NCI-H2029 (cell line): Measurements from ENCODE around the gene MX2.
"Not testable (repeated sequence)": the region's sequence is repeated elsewhere in the genome, so short reads cannot be mapped to it uniquely, and the experiment has no call there.

ENCODE experiments used
- DNase-seq: peaks from one replicate; lab custom pipeline; 2025; lab: John Stamatoyannopoulos, UW

Gene MX2

DNA sequence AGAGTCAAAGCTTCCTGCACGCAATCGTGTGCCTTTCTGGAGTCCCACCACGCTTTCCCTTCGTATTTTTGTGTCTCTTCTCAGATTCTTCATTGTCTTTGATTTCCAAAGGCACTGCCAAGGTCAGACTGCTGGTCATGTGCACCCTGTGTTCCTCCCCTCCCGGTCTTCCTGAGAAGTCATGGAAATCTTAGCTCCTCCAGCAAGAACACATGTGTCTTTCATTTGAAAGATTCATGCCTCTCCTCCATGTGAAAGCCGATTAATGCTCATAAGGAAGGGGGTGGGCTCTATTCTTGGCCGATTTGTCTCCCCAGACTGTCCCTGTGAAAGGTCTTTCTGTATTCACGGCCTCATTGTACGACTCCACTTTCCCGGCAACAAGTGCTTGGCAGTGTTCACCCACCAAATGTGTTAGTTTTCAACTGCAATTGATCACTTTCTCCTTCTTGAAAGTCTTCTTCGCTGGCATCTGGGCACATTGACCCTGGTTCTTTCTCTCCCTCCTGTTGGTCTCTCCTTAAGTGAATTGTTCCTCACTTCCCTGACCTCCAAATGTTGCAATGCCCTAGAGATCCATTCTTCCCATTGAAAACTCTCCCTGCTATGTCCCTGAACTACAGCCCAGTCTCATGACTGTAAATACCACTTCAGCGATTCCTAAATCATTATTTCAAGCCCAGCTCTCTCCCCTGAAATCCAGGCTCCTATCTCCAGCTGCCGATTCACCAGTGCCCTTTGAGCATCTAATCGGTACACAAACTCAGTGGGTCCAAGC is 25.4 kb downstream of the MX2 start:
- no peak for DNase-seq

DNA sequence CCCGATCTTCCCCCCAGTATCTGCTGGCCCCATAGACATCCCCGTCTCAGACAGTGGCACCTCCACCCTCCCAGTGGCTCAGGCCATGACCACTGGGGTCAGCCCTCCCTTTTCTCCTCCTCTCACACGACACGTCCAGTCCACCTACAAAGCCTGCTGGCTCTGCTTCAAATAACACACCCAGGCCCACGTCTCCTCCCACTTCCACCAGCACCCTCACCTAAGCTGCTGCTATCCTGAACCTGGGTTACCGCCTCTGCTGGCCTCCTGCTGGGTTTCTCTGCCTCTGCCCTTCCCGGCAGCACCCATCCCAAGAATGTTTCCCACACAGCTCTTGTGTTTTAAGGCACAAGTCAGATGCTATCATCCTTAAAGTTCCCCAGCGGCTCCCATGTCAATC is 26.0 kb downstream of the MX2 start:
- no peak for DNase-seq

DNA sequence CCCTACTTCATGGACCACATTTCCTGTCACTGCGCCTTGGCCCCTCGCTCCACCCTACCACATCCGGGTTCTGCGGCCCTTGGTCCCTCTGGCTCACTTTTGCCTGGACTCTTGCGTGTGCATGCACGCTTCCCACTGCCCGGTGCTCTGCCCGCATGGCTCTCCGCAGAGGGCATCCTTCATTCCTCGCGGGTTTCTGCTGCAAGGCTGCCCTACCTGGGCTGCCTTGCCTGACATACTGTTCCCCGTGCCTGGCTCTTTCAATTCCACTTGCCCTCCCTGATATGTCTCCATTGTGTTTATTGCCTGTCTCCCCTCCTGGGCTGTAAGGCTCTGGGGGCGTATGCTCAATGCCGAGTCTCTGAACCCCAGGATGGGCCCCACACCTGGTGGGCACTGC is 26.4 kb downstream of the MX2 start:
- no peak for DNase-seq

DNA sequence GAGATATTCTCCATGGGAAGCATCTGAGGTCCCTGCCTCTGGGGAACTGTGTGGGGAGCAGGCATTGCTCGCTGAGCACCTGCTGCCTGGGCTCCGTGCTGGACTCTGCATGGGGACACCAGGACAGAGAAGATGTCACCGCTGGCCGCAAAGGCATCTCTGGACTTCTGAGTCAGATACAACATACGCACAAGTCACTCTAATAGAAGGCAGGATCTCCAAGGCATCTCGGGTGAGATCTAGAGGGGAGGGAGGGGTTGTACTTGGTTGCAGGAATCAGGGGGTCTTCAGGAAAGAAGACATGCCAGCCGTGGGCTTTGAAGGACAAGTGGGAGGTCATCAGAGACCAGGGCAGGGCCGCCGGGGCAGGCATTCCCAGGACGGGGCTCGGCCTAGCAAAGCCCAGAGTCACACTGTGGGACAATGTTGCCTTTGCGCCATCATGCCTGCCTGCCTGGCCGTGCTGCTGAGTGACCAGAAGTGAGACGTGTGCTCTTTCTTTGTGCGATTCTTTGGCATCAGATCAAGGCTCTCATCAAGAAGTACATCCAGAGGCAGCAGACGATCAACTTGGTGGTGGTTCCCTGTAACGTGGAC is 28.3 kb downstream of the MX2 start:
- DNase-seq = no peak

DNA sequence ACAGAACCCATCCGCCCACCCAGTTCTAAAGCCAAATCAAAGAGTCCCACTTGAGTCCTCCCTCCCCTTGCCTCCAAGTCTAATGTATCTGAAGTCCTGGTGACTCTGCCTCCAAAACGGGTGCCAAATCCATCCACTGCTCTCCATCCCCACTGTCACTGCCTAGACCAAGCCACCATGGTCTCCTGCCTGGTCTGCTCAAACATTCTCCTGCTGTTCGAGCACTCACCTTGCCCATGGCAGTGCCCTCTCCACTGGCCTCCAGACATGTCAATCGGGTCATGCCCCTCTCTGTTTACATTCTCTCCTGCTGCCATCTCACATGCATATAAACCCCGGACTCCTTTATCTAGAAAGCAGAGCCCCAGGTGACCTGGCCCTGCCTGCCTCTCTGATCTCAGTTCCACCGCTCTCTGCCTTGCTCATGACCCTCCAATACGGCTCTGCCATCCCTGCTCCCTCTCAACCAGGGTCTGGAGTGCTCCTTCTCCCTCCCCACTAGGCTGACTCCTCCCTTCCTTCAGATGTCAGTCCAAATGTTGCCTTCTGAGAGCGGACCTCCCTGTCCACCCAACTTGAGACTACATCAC is 32.1 kb downstream of the MX2 start:
- DNase-seq = no peak

DNA sequence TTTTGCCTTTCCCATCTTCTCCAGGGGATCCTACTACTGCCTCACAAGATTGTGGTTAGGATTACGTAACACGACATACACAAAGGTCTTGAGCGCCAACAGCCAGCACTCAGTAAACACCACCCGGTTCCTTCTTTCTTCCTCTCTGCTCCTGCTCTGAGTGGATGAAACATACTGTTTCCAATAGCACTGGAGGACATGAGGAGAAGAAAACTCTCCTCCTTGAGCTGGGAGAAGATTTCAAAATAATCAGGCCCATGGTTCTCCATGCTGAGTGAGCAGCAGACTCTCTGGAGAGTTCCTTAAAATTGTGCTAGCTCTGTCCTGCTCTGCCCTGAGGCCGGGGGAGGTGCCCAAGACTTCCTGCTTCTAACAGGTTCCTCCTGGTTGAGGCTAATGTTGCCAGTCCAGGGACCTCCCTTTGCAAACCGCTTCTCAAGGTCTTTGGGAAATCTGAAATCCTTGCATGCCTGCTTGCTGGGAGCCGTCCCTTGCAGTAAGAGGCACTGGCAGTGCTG is 34.8 kb downstream of the MX2 start:
- DNase-seq = no peak

DNA sequence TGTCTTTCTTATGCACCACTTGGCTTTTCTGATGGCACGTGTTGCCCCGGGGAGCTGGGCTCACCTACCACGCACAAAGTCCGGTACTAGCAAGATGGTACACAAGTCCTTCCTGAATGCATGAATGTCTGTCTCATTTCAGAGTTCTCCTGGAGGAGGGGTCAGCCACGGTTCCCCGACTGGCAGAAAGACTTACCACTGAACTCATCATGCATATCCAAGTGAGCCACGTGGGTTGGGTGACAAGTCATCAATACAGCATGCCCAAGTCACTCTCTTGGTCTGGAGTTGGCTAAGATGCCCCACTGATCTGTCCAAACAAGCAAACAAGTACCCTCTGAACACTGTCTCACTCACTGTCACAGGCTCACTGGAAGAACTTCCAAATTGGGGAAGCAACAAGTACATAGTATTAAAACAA is 35.7 kb downstream of the MX2 start:
- DNase-seq = no peak

DNA sequence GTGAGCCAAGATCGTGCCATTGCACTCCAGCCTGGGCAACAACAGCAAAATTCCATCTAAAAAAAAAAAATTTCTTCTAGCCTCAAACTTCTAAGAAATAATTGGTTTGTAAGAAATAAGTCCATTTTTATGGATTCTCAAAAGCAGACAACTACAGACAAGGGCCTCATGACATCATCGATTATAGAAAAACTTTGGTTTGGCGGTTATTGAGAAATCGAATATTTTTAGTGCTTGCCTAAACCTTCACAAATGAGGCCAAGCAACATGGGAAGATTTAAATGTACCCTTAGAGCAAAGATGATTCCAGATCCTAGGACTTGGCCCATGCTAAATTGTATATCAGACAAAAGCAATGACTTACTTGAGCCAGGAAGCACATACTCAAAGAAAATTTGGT is 36.4 kb downstream of the MX2 start:
- no peak for DNase-seq

DNA sequence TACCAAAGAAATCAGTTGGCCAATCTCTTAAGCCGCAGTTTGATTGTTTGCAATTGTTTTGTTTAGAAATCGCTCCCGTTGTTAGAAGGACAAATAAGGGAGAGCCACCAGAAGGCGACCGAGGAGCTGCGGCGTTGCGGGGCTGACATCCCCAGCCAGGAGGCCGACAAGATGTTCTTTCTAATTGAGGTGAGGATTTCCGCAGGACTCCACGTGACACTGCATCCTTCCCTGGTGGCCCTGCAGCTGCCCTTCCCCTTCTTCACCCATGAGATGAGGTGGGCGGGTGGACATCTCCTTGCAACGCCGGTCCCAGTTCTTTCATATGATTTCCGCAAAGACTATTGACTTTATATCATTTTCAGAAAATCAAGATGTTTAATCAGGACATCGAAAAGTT is 37.0 kb downstream of the MX2 start:
- DNase-seq = no peak

DNA sequence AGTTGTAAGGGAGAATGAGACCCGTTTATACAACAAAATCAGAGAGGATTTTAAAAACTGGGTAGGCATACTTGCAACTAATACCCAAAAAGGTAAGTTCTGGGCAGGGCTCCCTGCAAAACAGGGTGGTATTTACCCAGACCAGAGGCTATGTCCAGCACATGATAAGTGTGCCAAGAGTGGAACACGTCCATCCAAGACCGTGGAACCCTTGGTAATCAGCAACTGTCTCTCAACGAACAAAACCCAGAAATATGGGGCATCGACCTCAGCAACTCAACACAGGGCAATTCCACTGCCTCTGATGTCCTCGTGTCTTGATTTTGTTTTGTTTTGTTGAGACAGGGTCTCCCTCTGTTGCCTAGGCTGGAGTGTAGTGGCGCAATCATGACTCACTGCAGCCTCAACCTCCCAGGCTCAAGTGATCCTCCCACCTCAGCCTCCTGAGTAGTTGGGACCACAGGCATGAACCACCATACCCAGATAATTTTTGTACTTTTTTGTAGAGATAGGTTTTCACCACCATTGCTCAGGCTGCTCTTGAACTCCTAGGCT is 37.5 kb downstream of the MX2 start:
- no peak for DNase-seq

DNA sequence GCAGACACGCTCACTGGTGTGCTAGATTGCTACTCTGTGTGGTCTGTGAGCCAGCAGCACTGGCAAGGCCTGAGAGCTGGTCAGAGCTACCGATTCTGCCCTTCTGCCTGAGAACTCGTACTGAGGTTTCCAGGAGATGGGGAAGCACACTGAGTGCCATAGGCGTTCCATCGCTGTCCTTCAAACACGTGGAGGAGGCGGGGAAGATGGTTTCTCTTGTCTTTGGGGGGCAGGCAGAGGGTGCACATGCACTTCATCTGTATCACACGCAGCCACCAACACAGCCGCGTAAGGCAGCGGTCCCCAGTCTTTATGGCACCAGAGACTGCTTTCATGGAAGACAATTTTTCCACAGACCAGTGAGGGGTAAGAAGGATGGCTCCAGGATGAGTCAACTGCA is 40.4 kb downstream of the MX2 start:
- no peak for DNase-seq

DNA sequence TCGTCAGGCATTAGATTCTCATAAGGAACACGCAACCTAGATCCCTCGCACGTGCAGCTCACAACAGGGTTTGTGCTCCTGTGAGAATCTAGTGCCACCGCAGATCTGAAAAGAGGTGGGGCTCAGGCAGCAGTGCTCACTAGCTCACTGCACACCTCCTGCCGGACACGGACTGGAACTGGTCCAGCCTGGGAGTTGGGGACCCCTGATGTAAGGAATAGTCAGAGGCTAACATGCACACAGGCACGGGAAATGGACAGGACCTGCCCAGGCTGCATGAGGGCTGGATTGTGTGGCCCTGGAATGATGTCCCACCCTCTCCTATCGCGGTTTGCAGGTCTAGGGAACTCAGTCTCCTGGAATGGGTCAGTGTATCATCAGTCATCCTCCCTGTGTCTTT is 41.0 kb downstream of the MX2 start:
- DNase-seq = no peak

DNA sequence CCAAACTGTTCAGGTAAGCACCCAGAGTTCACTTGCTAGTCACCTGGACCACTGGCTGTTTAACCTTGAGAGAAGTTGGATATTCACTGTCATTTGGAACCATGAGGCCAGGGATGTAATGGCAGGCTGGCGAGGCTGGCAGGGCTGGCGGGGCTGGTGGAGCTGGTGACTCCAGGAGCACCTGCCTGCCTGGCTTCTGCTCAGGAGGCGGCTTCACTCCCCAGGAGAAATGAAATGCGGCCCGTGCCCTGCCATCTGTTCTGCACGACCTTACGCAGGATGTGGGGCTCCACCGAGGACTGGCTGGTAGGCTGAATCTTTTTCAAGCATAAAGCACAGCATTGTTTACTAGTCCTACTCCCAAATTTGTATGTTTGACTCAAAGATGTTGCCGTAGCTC is 41.5 kb downstream of the MX2 start:
- no peak for DNase-seq

DNA sequence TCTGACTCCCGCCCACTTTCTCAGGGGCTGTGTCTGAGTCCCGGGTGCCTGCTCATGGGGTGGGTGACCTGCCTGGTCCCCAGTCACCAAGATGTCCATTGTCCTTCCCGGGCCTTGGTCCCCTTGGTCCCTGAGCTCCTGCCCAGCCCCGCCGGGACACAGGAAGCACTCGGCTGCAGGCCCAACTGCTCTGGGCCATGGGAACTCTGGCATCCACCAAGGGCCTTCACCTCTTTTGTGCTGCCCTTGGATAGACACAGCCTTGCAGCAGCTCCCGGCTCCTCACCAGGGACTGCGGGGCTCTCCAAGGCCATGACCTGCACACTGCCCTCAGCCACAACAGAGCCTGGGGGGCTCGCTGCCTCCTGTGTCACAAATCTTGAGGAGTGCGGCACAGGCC is 42.1 kb downstream of the MX2 start:
- no peak for DNase-seq

DNA sequence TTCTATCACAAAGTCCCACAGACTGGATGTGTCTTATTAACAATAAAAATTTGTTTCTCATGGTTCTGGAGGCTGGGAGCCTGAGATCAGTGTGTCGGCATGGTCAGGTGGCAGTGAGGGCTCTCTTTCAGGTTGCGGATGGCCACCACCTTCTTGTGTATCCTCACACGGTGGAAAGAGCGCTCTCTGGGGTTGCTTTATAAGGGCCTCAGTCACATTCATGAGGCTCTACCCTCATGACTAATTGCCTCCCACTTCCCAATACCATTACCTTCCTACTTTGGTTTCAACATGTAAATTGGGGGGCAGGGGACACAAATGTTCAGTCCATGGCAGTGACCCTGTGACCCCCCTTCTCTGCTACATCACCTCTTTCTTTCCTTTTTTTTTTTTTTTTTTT is 43.5 kb downstream of the MX2 start:
- no peak for DNase-seq

DNA sequence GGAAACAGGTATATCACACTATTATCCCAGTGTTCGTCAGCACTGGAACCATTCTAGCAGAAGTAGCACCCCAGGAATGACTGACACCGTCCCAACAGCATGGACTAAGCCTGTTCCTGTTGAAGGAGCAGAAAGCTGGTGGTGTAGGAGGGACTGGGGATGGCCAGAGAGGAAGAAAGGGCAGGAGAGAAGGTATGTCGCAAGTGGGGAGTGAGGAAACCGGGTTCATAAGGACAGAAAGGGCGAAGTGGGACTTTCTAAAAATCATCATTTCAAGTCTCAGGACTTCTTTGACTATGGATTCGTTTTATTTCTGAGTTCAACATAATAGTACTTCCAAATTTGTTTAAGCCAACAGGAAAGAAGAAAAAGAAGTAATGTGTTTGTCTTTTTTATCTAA is 44.5 kb downstream of the MX2 start:
- no peak for DNase-seq

DNA sequence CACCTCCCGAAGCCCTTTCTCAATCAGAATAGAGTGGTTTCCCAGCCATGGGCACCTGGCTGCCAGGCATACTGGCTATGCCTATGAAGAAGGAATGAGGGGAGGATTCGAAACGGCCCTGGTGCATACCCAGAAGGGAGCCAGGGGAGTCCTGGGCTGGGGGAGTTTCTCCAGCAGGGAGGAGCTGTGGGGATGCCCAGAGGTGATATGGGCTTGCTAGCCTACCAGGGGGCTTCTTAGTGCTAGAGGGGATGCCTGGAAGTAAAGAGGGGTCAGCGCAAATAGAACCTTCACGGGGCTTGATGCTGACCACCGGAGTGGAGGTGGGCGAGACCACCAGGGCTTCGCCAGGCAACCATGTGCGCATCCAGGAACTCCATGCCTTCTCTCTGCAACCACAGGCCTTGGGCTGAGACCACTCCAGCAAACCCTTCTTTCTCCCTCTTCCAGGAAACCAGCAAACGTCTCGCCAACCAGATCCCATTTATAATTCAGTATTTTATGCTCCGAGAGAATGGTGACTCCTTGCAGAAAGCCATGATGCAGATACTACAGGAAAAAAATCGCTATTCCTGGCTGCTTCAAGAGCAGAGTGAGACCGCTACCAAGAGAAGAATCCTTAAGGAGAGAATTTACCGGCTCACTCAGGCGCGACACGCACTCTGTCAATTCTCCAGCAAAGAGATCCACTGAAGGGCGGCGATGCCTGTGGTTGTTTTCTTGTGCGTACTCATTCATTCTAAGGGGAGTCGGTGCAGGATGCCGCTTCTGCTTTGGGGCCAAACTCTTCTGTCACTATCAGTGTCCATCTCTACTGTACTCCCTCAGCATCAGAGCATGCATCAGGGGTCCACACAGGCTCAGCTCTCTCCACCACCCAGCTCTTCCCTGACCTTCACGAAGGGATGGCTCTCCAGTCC is 46.0 kb downstream of the MX2 start:
- DNase-seq = no peak

DNA sequence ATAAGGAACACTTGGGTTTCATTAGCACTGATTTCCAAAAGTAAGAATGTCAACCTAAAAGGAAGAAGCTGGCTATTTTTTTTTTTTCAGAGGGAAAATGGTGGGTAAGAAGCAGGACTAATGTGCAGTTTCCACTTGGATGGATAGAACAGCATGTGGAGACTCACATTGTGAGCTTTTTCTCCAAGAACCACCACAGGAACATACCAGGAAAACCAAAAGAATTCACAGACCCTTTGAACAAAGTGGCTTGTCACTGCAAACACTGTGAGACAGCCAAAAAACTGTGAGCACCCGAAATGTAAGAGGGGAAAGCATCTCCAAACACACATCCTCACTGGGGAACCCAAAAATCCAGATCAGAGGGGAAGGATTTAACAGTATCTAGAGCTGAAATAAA is 48.5 kb downstream of the MX2 start:
- no peak for DNase-seq

DNA sequence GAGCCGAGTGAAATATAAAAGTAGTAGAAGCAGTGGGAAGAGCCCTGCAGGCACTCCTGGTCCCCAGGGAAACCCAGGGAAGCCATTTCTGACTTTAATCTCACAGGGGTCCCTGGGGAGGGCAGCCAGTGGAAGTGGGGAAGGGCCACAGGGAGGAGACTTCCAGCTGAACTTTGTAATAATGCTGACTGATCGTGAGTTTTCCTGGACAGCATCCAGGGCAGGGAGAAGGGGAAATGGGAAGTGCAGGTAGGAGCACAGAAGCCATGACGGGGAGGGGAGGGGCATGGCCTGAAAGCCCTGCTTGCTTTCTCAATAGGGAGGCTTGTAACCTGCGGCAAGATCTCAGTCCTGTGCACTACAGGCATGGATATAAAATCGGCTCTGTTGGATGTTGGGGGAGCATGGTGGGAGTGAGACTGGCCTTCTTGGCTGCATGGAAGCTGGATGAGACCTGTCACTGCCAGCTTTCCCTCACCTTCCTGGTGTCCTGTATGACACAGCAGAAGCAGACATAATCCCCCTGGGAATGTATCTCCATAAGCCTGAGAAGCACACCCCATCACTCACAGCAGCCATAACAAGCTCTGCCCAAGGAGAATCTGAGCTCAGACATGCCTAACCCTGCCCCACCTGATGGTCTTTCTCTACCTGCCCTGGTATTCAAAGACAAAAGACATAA is 49.1 kb downstream of the MX2 start:
- DNase-seq = no peak

DNA sequence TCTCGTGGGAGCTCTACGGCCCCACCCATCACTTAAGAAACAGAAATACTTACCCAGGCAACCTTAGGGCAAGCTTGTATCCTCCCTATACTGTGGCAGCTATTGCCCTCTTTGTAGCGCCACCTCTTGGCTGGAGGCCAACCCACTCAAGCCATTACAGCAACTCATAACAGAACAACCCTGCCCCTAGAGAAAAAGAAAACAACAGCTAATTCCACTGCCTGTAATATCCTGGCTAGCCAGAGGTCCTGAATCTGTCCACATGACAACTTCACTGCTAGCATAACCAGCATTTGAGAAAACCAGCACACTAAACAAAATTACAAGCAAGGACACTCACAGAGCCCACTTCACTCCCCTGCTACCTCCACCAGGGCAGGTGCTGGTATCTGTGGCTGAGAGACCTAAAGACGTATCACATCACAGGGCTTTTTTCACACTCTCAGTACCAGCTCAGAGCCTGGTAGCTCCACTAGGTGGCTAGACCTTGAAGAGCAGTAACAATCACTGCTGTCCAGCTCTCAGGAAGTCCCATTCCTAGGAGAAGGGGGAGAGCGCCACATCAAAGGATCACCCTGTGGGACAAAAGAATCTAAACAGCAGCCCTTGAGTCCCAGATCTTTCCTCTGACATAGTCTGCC is 49.7 kb downstream of the MX2 start:
- DNase-seq = peak; percentile 49

DNA sequence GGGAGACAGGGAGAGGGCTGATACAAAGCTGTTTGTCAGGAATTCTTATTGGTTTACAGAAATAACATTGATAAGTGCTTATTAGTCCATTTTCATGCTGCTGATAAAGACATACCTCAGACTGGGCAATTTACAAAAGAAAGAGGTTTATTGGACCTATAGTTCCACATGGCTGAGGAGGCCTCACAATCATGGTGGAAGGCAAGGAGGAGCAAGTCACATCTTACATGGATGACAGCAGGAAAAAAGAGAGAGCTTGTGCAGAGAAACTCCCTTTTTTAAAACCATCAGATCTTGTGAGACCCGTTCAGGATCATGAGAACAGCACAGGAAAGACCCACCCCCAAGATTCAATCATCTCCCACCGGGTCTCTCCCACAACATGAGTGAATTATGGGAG is 55.7 kb downstream of the MX2 start:
- not testable (repeated sequence) for DNase-seq
